ENCODE results near the gene PAF1. TPM values are rescaled to one million over a fixed set of nuclear protein-coding genes. Genes with fewer than 3 reads are reported as not detected.

PAF1 gene
- polyA plus RNA-seq, 3 donors = 22.7 to 37.8 (median 25.2) TPM

GRCh38 chr19:39407660-39408391 lies 16.9 kb upstream of the PAF1 start:
- DNase-seq = peak in 2 of 3 donors; percentile 44 to 64

GRCh38 chr19:39407410-39407659 lies 16.4 kb upstream of the PAF1 start:
- intact Hi-C loops (cut with micrococcal nuclease) = no loop called here
- Mint-ChIP-seq H3K27ac (peak overlapping the region; percentile 96 to 100 (median 99)), H3K27me3 (ENCODE audit: low read depth in 3 of 3) (peaks cover 0 to 31% (median 5%) of the 10 kb centered on the region in 3 donors), H3K36me3 (peaks cover 32 to 46% of the 10 kb centered on the region in 2 donors), H3K4me3 (peak overlapping the region; percentile 96 to 99), H3K4me1 (peaks cover 34% of the 10 kb centered on the region), H3K9me3 (peaks cover 4 to 27% (median 18%) of the 10 kb centered on the region in 7 donors)
- peak overlapping the region; percentile 98 to 99 for H3K27ac ChIP-seq (ENCODE audit: low read depth in 1 of 2, low read length in 2 of 2)
- no peaks in the 10 kb centered on the region for H3K9me3 ChIP-seq (replicated peaks in 1 of 2; ENCODE audit: control insufficient read depth in 1 of 2, insufficient read depth in 1 of 2, low read length in 2 of 2)
- peak overlapping the region; percentile 83 for H3K4me2 ChIP-seq (replicated peaks; ENCODE audit: extremely low read depth, low read length, poor library complexity, severe bottlenecking)
- peak overlapping the region; percentile 89 to 96 (median 91) for H3K4me3 ChIP-seq (replicated peaks in 1 of 3; ENCODE audit: low read depth in 2 of 3, low read length in 3 of 3)
- peak overlapping the region; percentile 100 for H3K9ac ChIP-seq (ENCODE audit: insufficient read depth, low read length, poor library complexity, severe bottlenecking)
- H3K27me3 ChIP-seq (ENCODE audit: control insufficient read depth in 2 of 2, insufficient read depth in 2 of 2, low read length in 2 of 2) = no peaks in the 10 kb centered on the region
- DNase-seq = no peak
- peaks cover 23% of the 10 kb centered on the region in 2 donors for H3K36me3 ChIP-seq (replicated peaks in 1 of 2; ENCODE audit: control insufficient read depth in 1 of 2, insufficient read depth in 2 of 2, low read length in 2 of 2)
- no peak overlapping the region for H2AFZ ChIP-seq (ENCODE audit: insufficient read depth, low read depth, low read length, poor library complexity, severe bottlenecking)
- under 1% methylated on average over 14 of the region's 14 CpGs for WGBS (ENCODE audit: insufficient coverage)
- peaks cover 44 to 45% of the 10 kb centered on the region in 2 donors for H3K4me1 ChIP-seq (ENCODE audit: control insufficient read depth in 1 of 2, insufficient read depth in 2 of 2, low read length in 2 of 2)
- no peak for TF ChIP-seq CTCF (IDR thresholded peaks at IDR 0.05)
- peaks cover 54% of the 10 kb centered on the region for H4K20me1 ChIP-seq (ENCODE audit: insufficient read depth, low read length)
- peaks cover 88% of the 10 kb centered on the region for H3K79me2 ChIP-seq (ENCODE audit: insufficient read depth, low read length)

More at GRCh38 chr19:39407660-39408391, 16.9 kb upstream of the PAF1 start:
- no peaks in the 10 kb centered on the region for H3K9me3 ChIP-seq (replicated peaks in 1 of 2; ENCODE audit: control insufficient read depth in 1 of 2, insufficient read depth in 1 of 2, low read length in 2 of 2)
- WGBS (ENCODE audit: insufficient coverage) = 21% methylated on average over 40 of the region's 40 CpGs
- peaks cover 88% of the 10 kb centered on the region for H3K79me2 ChIP-seq (ENCODE audit: insufficient read depth, low read length)
- Mint-ChIP-seq H3K27me3 (ENCODE audit: low read depth in 3 of 3) (peaks cover 0 to 30% (median 5%) of the 10 kb centered on the region in 3 donors), H3K9me3 (peaks cover 4 to 27% (median 18%) of the 10 kb centered on the region in 7 donors), H3K27ac (peak overlapping the region; percentile 96 to 100 (median 99)), H3K4me3 (peak overlapping the region; percentile 96 to 99), H3K36me3 (peaks cover 32 to 46% of the 10 kb centered on the region in 2 donors), H3K4me1 (peaks cover 34% of the 10 kb centered on the region)
- intact Hi-C loops (cut with micrococcal nuclease) = loop anchor here in 1 of 2 donors (2.0 kb wide), 1 partner anchor 67 kb away; no protein-coding TSS in a partner anchor
- no peak overlapping the region for H2AFZ ChIP-seq (ENCODE audit: insufficient read depth, low read depth, low read length, poor library complexity, severe bottlenecking)
- H3K4me2 ChIP-seq (replicated peaks; ENCODE audit: extremely low read depth, low read length, poor library complexity, severe bottlenecking) = peak overlapping the region; percentile 83
- peak overlapping the region; percentile 98 to 99 for H3K27ac ChIP-seq (ENCODE audit: low read depth in 1 of 2, low read length in 2 of 2)
- no peak for TF ChIP-seq CTCF (IDR thresholded peaks at IDR 0.05)
- H3K27me3 ChIP-seq (ENCODE audit: control insufficient read depth in 2 of 2, insufficient read depth in 2 of 2, low read length in 2 of 2) = no peaks in the 10 kb centered on the region
- peaks cover 43 to 45% of the 10 kb centered on the region in 2 donors for H3K4me1 ChIP-seq (ENCODE audit: control insufficient read depth in 1 of 2, insufficient read depth in 2 of 2, low read length in 2 of 2)
- peak overlapping the region; percentile 89 to 96 (median 91) for H3K4me3 ChIP-seq (replicated peaks in 1 of 3; ENCODE audit: low read depth in 2 of 3, low read length in 3 of 3)
- peaks cover 56% of the 10 kb centered on the region for H4K20me1 ChIP-seq (ENCODE audit: insufficient read depth, low read length)
- H3K9ac ChIP-seq (ENCODE audit: insufficient read depth, low read length, poor library complexity, severe bottlenecking) = peak overlapping the region; percentile 100
- H3K36me3 ChIP-seq (replicated peaks in 1 of 2; ENCODE audit: control insufficient read depth in 1 of 2, insufficient read depth in 2 of 2, low read length in 2 of 2) = peaks cover 23% of the 10 kb centered on the region in 2 donors
